GM21576 (cell line): ENCODE results near the gene ADGRE2.

ENCODE experiments used
- ATAC-seq: cut with Tn5 transposase; IDR thresholded peaks from one replicate; pipeline ENCODE4 v1.9.1; 2021; ENCODE audit warnings: mild to moderate bottlenecking, moderate library complexity; ENCODE audit not compliant: unreplicated experiment

ADGRE2 gene

DNA sequence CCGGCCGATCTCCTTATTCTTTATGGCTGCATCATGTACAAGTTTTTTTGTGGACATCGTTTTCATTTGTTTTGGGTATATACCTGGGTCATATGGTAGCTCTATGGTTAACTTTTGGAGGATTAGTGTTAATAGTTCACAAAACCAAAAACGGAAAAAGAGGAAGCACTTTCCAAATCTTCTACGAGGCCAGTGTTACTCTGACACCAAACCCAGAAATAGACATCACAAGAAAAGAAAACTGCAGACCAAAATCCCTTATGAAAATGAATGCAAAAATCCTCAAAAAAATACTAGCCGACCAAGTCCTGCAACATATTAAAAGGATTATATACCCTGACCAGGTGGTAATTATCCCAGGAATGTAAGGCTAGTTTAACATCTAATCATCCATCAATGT is 29.8 kb downstream of the ADGRE2 start:
- ATAC-seq = no peak

DNA sequence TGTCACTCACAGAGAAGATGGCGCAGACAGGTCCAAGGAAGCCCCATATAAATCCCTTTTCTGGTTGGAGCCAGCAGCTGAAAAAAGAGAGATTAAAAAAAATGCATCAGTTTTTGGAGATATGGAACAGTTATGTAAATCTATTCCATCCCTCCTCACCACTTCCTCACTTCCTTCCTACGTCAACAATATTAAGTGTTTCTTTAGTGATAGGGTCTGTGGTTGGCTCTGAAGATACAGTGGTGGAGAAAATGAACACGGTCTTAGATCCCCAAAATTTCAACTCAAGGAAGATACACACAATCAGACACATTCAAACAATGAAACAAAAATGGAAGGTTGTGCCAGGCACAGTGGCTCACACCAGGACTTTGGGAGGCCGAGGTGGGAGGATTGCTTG is 31.5 kb downstream of the ADGRE2 start:
- ATAC-seq = no peak

DNA sequence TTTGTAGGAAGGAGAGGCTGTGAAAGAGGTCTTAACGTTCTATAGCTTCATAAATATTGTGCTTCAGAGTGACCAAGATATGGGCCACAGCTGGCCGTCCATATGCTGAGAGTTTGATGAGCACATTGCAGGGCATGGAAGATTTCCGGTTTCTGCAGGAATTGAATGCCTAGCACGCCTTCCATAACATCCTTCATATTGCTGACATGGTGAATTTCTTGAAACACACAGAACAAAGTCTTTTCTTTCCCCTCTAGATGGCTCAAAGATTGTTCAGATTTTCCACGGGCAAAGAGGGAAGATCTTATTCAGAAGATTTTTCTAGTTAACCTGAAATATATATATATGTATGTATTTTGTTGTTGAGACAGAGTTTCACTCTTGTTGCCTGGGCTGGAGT is 42.4 kb downstream of the ADGRE2 start:
- ATAC-seq = no peak

DNA sequence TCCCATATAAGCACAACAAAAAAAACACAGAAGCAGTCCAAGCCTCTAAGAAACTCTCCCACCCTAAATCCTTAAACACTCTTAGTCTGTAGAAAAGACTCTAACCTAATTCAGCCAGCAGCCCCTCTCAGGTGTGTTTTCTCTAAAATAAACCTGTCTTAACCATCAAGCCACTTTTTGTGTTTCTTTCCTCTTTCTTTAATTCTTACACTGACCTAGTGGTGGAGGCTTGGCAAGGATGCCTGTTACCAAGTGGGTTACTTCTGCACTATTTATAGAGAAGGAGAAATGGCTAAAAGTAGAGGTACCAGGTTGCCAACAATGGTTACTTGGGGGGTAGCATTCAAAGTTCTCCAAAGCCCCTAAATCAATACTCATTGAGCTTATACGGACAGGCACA is 44.8 kb downstream of the ADGRE2 start:
- no peak for ATAC-seq

DNA sequence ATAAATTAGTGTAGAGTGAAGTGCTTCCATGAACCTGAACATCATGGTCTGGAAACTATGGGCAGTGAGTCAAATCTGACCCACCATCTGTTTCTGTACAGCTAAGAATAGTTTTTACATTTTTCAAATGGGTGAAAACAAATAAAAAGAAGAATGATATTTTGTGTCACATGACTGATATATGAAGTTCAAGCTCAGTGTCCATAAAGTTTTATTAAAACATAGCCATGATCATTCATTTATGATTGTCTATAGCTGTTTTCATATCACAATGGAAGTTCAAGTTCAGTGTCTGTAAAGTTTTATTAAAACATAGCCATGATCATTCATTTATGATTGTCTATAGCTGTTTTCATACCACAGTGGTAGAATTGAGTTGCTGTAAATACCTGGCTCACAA is 45.9 kb downstream of the ADGRE2 start:
- no peak for ATAC-seq

DNA sequence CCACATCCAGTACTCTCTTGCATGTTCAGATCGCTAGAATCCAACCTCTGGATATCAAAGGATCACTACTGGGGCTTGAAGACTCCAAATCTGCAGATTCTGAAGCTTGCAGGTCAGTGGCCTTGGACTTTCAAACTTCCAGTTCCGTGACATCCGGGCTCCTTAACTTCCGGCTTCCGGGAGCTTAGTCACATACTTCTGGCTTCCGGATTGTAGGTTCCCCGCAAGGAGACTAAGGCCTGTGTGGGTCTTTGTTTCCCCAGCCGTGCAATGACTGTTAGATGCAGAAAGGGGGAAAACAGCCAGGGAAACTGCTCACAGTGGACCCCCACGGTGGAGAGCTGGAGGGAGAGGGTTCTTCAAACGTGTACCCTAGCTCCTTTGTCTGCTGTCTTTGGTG is 47.2 kb downstream of the ADGRE2 start:
- no peak for ATAC-seq

DNA sequence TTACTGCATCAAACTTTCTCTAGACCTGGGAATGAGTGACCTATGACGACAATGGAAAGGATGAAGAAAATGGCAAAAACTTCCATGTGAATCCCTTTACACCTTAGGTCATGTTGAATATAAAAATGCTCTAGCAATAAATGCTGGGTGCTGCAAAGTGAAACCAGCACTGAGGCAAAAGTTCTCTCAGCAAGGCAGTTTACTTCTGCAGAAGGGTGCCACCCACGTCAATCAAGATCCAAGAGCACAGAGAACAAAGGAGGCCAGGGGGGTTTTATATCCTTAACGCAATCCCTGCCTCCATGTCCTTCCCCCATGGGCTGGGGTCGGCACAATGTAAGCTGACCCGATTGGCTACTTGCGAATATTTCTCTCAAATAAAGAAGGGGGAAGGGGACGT is 49.8 kb downstream of the ADGRE2 start:
- ATAC-seq = no peak

DNA sequence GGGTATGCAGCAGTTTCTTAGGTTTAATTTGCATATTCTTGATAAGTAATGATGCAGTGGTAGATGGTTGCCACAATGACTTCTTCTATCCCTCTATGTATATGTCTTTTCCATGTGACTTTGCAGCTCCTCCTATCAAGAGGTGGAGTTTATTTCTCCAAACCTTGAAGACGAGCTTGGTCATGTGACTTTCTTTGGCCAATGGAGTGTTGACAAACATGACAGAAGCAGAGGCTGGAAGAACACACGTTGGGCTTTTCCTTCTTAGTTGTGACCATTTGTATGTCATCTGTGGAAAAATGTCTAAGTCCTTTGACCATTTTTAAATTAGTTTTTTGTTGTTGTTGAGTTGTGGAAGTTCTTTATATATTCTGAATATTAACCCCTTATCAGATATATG is 56.2 kb downstream of the ADGRE2 start:
- ATAC-seq = no peak

DNA sequence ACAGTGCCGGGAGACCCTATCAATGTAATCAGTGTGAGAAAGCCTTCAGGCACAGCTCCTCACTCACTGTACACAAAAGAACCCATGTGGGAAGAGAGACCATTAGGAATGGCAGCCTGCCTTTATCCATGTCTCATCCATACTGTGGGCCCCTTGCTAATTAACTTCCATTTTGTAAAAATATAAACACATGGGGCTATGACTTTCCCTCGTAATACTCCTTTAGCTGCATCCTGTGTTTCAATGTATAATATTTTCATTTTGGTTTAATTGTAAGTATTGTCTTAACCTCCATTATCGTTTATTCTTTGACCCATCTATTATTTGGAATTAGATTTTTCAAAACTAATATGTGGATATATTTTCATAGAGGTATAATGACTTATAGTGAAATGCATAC is 59.2 kb downstream of the ADGRE2 start:
- no peak for ATAC-seq

DNA sequence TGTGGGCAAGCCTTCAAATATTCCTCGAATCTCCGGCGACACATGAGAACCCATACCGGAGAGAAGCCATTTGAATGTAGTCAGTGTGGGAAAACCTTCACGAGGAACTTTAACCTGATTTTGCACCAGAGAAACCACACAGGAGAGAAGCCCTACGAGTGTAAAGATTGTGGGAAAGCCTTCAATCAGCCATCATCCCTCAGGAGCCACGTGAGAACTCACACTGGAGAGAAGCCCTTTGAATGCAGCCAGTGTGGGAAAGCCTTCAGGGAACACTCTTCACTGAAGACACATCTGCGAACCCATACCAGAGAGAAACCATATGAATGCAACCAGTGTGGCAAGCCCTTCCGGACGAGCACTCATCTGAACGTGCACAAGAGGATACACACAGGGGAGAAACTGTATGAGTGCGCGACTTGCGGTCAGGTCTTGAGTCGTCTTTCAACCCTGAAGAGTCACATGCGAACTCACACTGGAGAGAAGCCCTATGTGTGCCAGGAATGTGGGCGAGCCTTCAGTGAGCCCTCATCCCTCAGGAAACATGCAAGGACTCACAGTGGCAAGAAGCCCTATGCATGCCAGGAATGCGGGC is 59.7 kb downstream of the ADGRE2 start:
- ATAC-seq = no peak

DNA sequence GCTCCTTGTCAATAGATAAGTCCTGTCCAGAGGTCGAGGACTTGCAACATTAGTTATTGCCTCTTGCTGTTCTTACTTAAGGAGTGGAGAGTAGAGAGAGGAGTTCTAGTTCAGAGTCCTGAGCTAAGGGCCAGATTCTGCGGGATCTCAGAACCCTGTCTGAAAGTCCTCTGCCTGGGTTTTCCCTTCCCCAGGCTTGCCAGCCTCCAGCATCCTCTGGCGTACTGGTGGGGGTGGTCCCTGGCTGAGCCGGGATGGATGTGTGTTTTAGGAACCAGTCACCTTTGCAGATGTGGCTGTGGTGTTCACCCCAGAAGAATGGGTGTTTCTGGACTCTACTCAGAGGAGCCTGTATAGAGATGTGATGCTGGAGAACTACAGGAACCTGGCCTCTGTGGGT is 62.5 kb downstream of the ADGRE2 start:
- no peak for ATAC-seq

DNA sequence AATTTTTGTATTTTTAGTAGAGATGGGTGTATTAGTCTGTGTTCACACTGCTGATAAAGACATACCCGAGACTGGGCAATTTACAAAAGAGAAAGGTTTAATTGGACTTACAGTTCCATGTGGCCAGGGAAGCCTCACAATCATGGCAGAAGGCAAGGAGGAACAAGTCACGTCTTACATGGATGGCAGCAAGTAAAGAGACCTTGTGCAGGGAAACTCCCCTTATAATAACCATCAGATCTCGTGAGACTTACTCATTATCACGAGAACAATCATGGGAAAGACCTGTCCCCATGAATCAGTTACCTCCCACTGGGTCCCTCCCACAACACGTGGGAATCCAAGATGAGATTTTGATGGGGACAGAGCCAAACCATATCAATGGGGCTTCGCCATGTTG is 73.9 kb downstream of the ADGRE2 start:
- no peak for ATAC-seq

DNA sequence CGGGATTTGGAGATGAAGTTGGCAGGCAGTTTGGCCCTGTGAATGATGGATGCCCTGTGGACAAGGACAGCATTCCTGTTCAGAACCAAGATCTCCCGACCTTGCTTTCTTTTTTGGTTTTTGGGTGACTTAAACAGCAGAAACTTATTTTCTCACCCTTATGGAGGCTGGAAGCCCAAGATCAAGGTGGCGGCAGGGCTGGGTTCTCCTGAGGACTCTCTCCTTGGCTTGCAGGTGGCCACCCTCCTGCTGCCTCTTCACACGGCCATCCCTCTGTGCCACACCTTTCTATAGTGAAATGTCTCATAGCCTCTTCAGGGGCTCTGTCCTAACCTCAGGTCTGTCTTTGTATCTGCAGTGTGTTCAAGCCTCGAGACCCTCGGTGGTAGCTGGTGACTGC is 74.5 kb downstream of the ADGRE2 start:
- no peak for ATAC-seq

DNA sequence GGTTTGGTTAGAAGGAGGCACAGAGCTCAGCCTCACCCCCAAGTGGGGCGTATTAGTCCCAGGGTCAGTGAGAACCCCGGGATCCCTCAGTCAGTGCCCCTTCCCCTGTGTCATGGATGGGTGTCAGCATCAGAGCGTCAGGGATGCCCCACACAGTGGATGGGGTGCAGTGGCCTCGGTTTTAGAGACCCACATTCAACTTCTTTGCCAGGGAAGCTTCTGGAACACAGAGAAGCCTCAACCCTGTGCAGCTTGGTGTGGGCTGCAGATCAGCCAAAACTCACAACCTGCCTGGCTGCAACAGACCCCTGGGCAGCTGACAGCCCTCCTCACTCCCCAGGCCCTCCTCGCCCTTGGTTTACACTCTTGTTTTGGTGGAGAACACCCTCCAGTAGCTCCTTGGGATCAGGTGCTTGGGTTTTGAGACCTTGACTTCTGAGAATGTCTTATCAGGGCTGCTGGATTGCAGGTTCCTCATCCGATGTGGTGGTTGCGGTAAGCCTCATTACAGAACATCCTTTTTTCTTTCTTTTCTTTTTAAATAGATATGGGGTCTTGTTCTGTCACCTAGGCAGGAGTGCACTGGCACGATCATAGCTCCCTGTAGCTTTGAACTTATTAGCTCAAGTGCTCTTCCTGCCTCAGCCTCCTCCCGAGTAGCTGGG is 77.5 kb downstream of the ADGRE2 start:
- no peak for ATAC-seq

DNA sequence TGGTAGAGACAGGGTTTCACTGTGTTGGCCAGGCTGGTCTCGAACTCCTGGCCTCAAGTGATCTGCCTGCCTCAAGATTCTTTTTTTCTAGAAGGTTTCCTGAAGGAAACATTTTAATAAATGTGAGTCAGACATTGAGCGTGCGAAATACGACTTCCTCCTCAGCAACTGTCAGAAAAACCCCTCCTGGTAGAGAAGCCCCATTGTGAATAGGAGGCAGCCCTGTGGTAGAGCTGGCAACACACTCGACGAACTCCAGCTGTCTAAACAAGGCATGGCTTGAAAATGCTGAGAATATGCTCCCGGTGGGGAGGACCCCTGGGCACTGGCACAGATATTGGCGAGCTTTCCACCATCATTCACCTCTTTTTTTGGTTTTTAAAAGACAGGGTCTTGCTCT is 78.7 kb downstream of the ADGRE2 start:
- ATAC-seq = no peak

DNA sequence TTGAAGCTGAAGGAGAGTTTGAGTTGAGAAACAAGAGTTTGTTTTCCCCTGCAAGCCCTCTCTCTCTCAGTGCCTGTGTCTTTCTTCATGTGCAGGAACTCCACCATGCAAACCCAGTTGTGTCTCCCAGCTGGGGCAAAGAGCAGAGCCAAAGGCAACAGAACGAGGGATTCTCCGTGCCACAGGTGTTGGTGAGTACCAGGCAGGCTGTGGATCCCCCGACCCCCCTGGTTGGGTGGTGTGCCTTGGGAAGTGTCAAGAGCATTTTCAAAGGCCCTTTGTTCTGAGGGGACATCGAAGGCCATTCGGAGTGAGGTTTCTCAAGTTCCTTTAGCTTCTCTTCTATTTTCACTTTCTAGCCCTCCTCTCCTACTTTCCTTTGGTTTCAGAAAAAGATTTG is 82.9 kb downstream of the ADGRE2 start:
- no peak for ATAC-seq

DNA sequence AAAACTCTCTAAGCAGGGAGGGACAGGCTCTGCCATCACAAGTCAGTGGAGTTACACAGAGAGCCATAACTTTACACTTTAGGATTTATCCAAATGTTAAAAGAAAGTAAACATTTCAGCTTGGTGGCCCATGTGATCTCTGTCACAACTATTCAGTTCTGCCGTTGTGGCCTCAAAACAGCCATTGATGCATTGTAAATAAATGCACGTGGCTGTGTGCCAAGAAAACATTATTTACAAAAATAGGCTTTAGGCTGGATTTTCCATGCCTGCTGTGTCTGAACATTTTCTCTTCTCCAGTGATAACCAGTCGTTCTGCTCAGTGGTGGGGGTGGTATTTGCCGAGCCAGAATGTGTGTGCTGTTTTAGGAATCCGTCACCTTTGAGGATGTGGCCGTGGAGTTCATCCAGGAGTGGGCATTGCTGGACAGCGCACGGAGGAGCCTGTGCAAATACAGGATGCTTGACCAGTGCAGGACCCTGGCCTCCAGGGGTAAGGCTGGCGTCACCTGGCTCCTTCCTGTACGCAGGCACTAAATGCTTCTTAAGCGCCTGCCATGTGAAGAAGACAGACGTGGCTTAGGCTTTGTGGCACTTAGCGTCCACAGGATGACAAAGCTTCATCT is 83.6 kb downstream of the ADGRE2 start:
- no peak for ATAC-seq

DNA sequence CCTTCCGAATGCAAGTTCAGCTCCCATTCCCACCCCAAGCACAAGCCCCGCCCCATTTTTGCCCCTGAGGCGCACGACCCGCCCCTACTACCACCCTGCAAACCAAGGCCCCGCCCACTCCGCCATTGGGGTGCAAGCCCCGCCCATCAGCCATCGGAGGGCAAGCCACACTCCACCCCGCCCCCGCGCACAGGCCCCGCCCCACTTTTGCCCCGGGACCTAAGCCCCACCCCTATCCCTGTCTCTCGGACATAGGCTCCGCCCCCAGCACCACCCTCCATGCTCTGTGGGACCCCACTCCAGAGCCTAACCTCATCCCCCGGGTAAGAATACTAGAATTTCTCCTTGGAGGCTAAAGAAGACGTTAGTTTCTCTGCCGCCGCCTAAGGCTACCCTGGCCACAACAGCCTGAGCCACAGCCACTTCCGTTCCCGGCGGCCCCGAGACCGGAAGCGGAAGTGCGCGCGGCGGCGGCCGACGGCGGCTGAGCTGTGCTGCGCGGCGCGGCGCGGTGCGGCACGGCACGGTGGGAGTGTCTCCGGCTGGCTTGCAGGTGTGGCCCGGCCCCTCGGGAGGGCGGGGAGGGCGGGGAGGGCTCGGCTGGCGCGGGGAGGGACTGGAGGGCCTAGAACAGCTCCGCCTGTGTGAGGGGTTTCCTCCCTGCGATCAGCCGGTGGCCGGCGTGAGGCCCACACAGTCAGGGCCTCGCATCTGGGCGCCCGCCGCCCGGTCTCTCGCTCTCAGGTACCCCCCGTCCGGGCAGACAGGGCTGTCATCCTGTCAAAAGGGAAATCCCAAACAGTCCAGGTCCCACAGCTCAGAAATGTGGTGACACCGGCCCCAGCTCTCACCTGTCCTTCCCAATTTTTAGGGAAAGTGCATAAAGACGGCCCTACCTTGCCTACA is 88.5 kb downstream of the ADGRE2 start, which contains the start of gene ZNF333:
Gene ZNF333, plus strand, starts transcription at position 451 of the 906 bp plus-strand sequence. CDS start 3,444 bp downstream, outside the sequence.
- ATAC-seq = peak; percentile 78

DNA sequence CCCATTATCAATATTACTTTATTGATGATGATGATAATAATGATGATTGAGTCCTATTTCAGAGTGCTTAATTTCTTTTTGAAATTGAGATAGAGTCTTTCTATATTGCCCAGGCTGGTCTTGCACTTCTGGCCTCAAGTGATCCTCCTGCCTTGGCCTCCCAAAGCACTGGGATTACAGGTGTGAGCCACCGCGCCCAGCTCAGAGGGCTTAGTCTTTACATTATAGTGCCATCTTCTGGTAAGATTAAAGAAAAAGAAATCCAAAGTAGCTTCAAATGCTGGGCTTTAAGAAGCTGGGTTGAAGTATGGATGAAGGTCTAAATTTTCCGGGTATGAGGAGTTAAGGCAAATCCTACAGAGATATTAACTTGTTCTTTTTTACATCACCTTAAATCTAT is 91.9 kb downstream of the ADGRE2 start:
- ATAC-seq = no peak

DNA sequence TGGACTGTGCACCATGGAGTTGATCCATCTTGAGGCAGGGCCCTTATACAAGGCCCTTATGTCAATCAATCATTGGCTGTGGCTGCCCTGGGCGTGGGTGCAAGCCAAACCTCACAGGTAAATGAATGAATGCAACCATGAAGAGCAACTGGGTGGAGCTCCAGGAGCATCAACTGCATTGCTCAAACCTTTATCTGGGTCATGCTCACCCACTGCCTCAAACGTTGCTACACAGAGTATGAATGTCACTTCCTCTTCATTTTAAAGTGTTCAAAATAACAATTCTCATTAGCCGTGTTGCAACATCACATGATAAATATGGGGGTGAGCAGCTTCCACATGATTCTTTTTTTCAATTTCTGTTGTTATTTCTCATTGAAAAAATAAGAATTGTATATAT is 94.9 kb downstream of the ADGRE2 start:
- no peak for ATAC-seq
